ENCODE data around the gene C19orf47. TPM values are rescaled to one million over a fixed set of nuclear protein-coding genes. Genes with fewer than 3 reads are reported as not detected.
A peak's percentile ranks its signal among the peaks of the same experiment; 100 is the strongest.

The C19orf47 gene
- 10 to 100 TPM; 11.4 to 21.4 TPM for total RNA-seq

GRCh38 chr19:40348125-40348913 lies at the start of gene C19orf47, which contains the start of gene PLD3:
Gene C19orf47, minus strand, starts transcription at chr19:40348397. Its CDS starts 6,540 bp downstream, at chr19:40341857.
Gene PLD3, plus strand, starts transcription at chr19:40348695. Its CDS starts 17,789 bp downstream, at chr19:40366484.
- Mint-ChIP-seq H3K4me1 (peaks cover 12% of the 10 kb centered on the region), H3K4me3 (peak within 1 kb of the TSS; percentile 92), H3K27ac (peak within 1 kb of the TSS; percentile 92), H3K27me3 (no peaks in the 10 kb centered on the region), H3K36me3 (ENCODE audit: low read depth) (peaks cover 11% of the 10 kb centered on the region), H3K9me3 (no peaks in the 10 kb centered on the region)
- peak; percentile 98 for ATAC-seq (replicated peaks)

GRCh38 chr19:40397568-40397906 lies 49.3 kb upstream of the C19orf47 start:
- H3K4me1 Mint-ChIP-seq: peaks cover 9% of the 10 kb centered on the region
- H3K27ac Mint-ChIP-seq: no peak overlapping the region
- ATAC-seq (replicated peaks): no peak
- H3K27me3 Mint-ChIP-seq: no peaks in the 10 kb centered on the region
- no peaks in the 10 kb centered on the region for H3K36me3 Mint-ChIP-seq (ENCODE audit: low read depth)
- H3K9me3 Mint-ChIP-seq: no peaks in the 10 kb centered on the region
- H3K4me3 Mint-ChIP-seq: no peak overlapping the region

GRCh38 chr19:40396886-40397567 lies 48.8 kb upstream of the C19orf47 start:
- Mint-ChIP-seq H3K36me3 (ENCODE audit: low read depth) (no peaks in the 10 kb centered on the region), H3K9me3 (no peaks in the 10 kb centered on the region), H3K4me1 (peaks cover 12% of the 10 kb centered on the region), H3K4me3 (no peak overlapping the region), H3K27me3 (no peaks in the 10 kb centered on the region), H3K27ac (no peak overlapping the region)
- ATAC-seq (replicated peaks): no peak

GRCh38 chr19:40395956-40396355 lies 47.8 kb upstream of the C19orf47 start:
- peaks cover 12% of the 10 kb centered on the region for H3K4me1 Mint-ChIP-seq
- no peak overlapping the region for H3K4me3 Mint-ChIP-seq
- no peaks in the 10 kb centered on the region for H3K27me3 Mint-ChIP-seq
- ATAC-seq (replicated peaks): no peak
- no peak overlapping the region for H3K27ac Mint-ChIP-seq
- no peaks in the 10 kb centered on the region for H3K36me3 Mint-ChIP-seq (ENCODE audit: low read depth)
- H3K9me3 Mint-ChIP-seq: no peaks in the 10 kb centered on the region

GRCh38 chr19:40394816-40395210 lies 46.6 kb upstream of the C19orf47 start:
- Mint-ChIP-seq H3K4me1 (peaks cover 12% of the 10 kb centered on the region), H3K9me3 (no peaks in the 10 kb centered on the region), H3K27me3 (no peaks in the 10 kb centered on the region), H3K36me3 (ENCODE audit: low read depth) (no peaks in the 10 kb centered on the region), H3K4me3 (no peak overlapping the region), H3K27ac (no peak overlapping the region)
- ATAC-seq (replicated peaks): no peak

- peaks cover 9% of the 10 kb centered on the region for H3K4me1 Mint-ChIP-seq
- ATAC-seq (replicated peaks): no peak
- no peaks in the 10 kb centered on the region for H3K36me3 Mint-ChIP-seq (ENCODE audit: low read depth)
- no peaks in the 10 kb centered on the region for H3K27me3 Mint-ChIP-seq
- H3K9me3 Mint-ChIP-seq: no peaks in the 10 kb centered on the region
- no peak overlapping the region for H3K27ac Mint-ChIP-seq
- H3K4me3 Mint-ChIP-seq: no peak overlapping the region
Measured at GRCh38 chr19:40393894-40394815, 46.0 kb upstream of the C19orf47 start.

- peak overlapping the region; percentile 76 for H3K27ac Mint-ChIP-seq
- no peaks in the 10 kb centered on the region for H3K9me3 Mint-ChIP-seq
- H3K36me3 Mint-ChIP-seq (ENCODE audit: low read depth): no peaks in the 10 kb centered on the region
- H3K4me3 Mint-ChIP-seq: no peak overlapping the region
- H3K4me1 Mint-ChIP-seq: peaks cover 4% of the 10 kb centered on the region
- no peak for ATAC-seq (replicated peaks)
- H3K27me3 Mint-ChIP-seq: no peaks in the 10 kb centered on the region
Measured at GRCh38 chr19:40392894-40393517, 44.8 kb upstream of the C19orf47 start.

- H3K4me1 Mint-ChIP-seq: peaks cover 4% of the 10 kb centered on the region
- no peaks in the 10 kb centered on the region for H3K36me3 Mint-ChIP-seq (ENCODE audit: low read depth)
- no peak overlapping the region for H3K4me3 Mint-ChIP-seq
- ATAC-seq (replicated peaks): no peak
- no peaks in the 10 kb centered on the region for H3K9me3 Mint-ChIP-seq
- H3K27ac Mint-ChIP-seq: peak overlapping the region; percentile 76
- no peaks in the 10 kb centered on the region for H3K27me3 Mint-ChIP-seq
Measured at GRCh38 chr19:40392123-40392522, 43.9 kb upstream of the C19orf47 start.

- Mint-ChIP-seq H3K4me3 (no peak within 1 kb of the TSS), H3K27me3 (no peaks in the 10 kb centered on the region), H3K4me1 (peaks cover 4% of the 10 kb centered on the region), H3K36me3 (ENCODE audit: low read depth) (no peaks in the 10 kb centered on the region), H3K27ac (peak within 1 kb of the TSS; percentile 56), H3K9me3 (no peaks in the 10 kb centered on the region)
- no peak for ATAC-seq (replicated peaks)
Measured at GRCh38 chr19:40390084-40390742, 42.0 kb upstream of the C19orf47 start, which contains the start of gene HIPK4. Gene HIPK4, minus strand, starts transcription at chr19:40390181. Its CDS starts 279 bp downstream, at chr19:40389902.

- no peaks in the 10 kb centered on the region for H3K36me3 Mint-ChIP-seq (ENCODE audit: low read depth)
- H3K4me3 Mint-ChIP-seq: no peak overlapping the region
- H3K9me3 Mint-ChIP-seq: no peaks in the 10 kb centered on the region
- peaks cover 4% of the 10 kb centered on the region for H3K4me1 Mint-ChIP-seq
- no peak overlapping the region for H3K27ac Mint-ChIP-seq
- no peak for ATAC-seq (replicated peaks)
- H3K27me3 Mint-ChIP-seq: no peaks in the 10 kb centered on the region
Measured at GRCh38 chr19:40389404-40390083, 41.3 kb upstream of the C19orf47 start.

- no peak for ATAC-seq (replicated peaks)
- H3K36me3 Mint-ChIP-seq (ENCODE audit: low read depth): no peaks in the 10 kb centered on the region
- no peak overlapping the region for H3K4me3 Mint-ChIP-seq
- peaks cover 4% of the 10 kb centered on the region for H3K4me1 Mint-ChIP-seq
- H3K9me3 Mint-ChIP-seq: no peaks in the 10 kb centered on the region
- no peaks in the 10 kb centered on the region for H3K27me3 Mint-ChIP-seq
- H3K27ac Mint-ChIP-seq: no peak overlapping the region
Measured at GRCh38 chr19:40388481-40388880, 40.3 kb upstream of the C19orf47 start.

- Mint-ChIP-seq H3K27me3 (no peaks in the 10 kb centered on the region), H3K27ac (no peak overlapping the region), H3K9me3 (no peaks in the 10 kb centered on the region), H3K4me3 (no peak overlapping the region), H3K36me3 (ENCODE audit: low read depth) (no peaks in the 10 kb centered on the region), H3K4me1 (no peaks in the 10 kb centered on the region)
- no peak for ATAC-seq (replicated peaks)
Measured at GRCh38 chr19:40387155-40387554, 39.0 kb upstream of the C19orf47 start.

GRCh38 chr19:40383668-40384248 lies 35.6 kb upstream of the C19orf47 start:
- H3K36me3 Mint-ChIP-seq (ENCODE audit: low read depth): no peaks in the 10 kb centered on the region
- no peaks in the 10 kb centered on the region for H3K4me1 Mint-ChIP-seq
- no peaks in the 10 kb centered on the region for H3K9me3 Mint-ChIP-seq
- no peak overlapping the region for H3K4me3 Mint-ChIP-seq
- H3K27ac Mint-ChIP-seq: no peak overlapping the region
- no peak for ATAC-seq (replicated peaks)
- H3K27me3 Mint-ChIP-seq: no peaks in the 10 kb centered on the region
